CMK (cell line): ENCODE data around the gene PARK7.
A peak's percentile ranks its signal among the peaks of the same experiment; 100 is the strongest.
"Not testable (repeated sequence)": the region's sequence is repeated elsewhere in the genome, so short reads cannot be mapped to it uniquely, and the experiment has no call there.

Source experiments
- DNase-seq: peaks from one replicate; pipeline ENCODE4 v3.0.0-alpha.2; 2010; ENCODE audit warnings: low read depth

Gene PARK7

DNA sequence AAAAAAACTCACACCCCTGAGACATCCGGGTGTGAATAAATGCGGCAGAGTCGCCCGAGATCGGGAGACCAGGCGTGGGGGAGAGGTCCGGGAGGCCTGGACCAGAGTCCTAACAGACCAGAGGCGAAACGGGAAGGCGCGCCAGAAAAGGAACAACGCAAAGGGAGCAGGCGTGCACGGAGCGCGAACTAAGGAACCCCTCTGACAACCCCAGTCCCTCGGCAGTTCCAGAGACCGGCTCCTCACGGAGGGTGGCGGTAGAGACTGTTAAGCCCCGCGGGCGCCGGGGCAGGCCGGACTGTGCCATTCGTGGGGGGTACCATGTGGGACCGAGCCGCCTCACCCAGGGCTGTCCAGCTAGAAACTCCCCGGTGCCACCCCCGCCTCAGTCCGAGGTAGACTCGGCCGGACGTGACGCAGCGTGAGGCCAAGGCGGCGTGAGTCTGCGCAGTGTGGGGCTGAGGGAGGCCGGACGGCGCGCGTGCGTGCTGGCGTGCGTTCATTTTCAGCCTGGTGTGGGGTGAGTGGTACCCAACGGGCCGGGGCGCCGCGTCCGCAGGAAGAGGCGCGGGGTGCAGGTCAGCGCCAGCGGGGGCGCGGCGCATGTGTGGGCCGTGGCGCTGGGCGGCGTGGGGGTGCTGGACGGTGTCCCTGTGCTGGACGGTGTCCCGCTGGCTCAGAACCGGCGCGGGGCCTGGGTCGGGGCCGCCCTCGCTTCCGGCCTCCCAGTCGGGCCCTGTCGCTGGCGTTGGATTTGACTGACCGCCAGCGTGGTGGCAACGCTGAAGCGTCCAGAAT is at the start of gene PARK7:
Gene PARK7, plus strand, starts transcription at position 496 of the 798 bp plus-strand sequence. CDS start 1,075 bp downstream, outside the sequence.
- peak; percentile 100 for DNase-seq

DNA sequence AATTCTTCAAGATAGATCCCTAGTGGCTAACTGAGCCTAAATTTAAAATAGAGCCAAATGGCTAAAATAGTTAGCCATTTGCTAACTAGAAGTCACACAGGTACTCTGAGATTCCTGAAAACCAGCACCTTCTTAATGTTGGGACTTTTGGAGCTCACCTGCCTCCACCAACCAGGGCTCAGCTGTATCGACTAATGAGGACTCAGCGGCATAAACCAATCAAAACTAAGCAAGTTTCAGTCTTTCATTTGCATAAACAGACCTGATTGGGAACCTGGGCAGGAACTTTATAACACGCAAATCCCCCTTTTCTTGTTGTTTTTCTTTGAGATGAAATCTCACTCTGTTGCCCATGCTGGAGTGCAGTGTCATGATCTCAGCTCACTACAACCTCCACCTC is 49.4 kb upstream of the PARK7 start:
- no peak for DNase-seq

DNA sequence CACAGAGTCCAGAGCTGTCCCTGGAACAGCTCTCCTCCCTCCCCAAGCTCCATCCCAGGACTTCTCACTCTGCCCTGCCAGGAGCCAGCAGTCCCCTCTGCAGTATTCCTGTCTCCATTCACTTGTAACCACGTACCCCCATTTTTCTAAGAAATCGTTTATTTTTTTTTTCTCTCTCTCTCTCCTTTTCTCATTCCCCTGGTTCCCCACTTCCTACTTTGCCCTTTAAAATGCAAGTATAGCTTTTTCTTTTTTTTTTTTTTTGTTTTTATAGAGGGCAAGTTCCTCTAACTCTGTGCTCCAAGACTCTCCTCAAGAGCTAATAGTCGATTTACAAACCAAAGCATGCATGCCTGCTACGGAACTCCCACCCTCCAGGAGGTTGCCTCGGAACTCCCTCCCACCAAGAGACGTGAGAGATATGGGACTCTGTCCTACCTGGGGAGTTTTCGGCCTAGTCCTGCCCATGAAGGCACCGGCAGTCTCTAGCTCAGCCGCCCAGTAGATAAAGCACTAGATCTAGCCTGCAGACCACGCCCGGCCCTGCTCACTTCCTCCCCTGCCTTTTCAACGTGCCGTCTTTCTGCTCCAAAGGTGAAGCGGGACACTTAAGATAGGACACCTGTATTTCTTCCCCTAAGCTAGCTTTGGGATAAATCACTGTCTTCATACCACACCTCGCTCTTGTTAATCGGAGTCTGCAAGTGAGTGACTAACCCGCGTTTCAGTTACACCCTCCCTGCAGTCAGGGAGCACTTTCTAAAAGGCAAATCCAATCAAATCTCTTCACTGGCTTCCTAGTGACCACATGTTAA is 48.6 kb upstream of the PARK7 start:
- DNase-seq: peak; percentile 26

DNA sequence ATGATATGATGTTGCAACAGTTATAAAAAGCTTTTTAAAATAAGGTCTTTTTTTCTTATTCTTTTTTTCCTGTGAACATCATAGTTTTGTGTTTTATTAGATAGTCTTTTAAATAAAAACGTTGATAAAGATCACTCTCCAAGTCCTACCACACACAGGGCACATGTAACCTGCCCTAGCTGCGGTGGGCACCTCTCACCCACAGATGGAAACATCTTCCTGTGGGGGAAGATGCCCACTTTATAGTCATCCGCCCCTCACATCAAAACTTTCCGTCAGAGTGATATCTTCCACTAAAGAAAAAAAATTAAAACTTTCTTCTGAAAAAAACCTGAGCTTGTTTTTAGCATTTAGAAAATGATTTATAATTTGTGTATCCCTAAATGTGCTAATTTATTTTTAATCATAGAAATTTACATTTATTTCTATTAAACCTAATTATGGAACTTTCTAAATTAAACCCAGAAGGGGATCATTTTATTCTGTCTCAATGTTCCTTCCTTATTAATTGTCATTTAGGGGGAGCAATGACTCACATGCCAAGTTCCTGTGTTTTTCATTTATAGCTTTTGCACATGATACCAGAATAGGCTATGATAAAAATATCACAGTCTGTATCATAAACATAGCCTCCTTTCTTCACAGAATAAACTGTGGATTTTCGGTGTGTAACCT is 45.5 kb upstream of the PARK7 start:
- DNase-seq: no peak

DNA sequence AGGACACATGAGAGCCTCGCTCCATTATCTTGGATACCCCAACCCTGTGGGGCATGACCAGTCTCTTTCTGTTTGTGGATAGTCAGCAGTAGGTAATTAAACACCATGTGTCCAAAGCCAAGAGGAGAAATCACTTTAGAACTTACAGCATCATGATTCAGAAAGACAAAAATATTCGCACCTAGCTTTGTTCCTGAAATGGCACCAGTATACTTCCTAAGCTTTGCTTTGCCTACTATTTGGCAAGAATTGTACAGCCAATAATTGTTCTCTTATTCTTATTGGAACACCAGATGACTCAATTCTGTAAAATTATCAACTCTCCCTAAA is 45.0 kb upstream of the PARK7 start:
- DNase-seq: no peak

DNA sequence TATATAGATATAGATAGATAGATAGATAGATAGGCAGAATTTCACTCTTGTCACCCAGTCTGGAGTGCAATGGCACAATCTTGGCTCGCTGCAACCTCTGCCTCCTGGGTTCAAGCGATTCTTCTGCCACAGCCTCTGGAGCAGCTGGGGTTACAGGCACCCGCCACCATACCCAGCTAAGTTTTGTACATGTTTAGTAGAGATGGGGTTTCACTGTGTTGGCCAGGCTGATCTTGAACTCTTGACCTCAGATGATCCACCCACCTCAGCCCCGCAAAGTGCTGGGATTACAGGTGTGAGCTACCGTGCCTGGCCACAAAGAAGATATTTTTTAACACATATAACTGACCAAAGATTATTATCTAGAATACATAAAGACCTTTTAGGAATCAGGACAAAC is 43.5 kb upstream of the PARK7 start:
- not testable (repeated sequence) for DNase-seq

DNA sequence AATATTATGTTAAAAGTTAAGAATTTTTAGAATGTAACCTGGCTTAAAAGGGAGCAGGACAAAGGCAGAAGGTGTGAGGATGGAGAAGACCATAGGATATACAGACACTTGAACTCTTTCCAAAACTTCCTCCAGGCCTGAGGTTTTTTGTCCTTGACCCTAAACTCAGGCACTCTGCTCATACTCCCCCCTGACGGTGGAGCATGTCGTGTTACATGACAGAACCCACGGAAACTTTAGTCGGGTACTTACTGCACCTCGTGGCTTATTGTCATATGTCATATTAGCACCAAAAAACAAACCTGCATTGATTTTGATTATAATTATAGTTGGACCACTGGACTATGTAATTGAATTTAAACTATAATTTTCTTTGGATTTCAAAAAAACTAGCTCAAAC is 41.6 kb upstream of the PARK7 start:
- DNase-seq: no peak

DNA sequence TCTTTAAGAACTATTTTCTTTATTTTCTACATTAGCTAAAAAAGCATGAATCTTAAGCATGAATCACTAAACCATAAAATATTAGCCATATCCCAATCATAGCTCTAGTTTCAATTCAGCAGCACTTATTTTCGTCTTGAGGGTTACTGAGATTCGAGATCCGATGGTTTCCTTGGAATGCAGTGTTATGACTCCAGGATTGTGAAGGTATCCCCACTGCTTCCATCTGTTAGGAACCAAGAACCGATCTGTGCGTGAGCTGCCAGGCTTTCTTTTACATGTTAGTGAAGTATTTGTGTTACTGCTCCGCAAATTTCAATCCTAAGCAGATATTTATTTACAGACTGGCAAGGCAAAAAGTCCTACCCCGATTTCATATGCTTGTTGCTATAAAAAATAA is 39.7 kb upstream of the PARK7 start:
- DNase-seq: no peak

DNA sequence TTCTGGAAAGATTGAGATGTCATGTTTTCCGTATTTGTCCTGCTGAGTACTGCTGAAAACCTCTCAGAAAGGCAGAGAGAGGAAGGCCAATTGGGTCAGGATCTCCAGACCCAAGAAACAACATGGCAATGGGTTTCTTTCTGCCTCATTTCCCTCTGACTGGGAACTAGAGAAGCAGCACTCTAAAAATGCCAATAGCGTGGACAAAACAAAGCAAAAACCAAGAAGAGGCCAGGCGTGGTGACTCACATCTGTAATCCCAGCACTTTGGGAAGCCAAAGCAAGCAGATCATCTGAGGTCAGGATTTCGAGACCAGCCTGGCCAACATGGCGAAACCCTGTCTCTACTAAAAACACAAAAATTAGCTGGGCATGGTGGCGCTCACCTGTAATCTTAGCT is 39.2 kb upstream of the PARK7 start:
- no peak for DNase-seq

DNA sequence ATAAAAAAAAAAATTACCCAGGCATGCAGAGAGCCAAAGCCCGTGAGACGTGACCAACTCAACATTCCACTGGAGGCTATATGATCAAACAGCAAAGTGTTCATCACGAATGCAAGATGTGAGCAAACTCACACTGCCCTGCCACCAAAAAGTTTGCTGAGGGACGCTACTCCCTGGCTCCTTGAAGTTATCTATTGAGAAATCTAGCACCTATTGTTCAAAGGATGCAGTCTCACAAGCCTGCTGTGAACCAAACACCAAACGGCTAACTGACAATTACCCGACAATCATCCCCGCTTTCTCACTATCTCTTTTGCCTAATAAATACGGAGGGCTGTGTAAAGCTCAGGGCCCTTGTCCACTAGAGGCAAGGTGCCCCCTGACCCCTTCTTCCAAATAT is 34.5 kb upstream of the PARK7 start:
- DNase-seq: not testable (repeated sequence)

DNA sequence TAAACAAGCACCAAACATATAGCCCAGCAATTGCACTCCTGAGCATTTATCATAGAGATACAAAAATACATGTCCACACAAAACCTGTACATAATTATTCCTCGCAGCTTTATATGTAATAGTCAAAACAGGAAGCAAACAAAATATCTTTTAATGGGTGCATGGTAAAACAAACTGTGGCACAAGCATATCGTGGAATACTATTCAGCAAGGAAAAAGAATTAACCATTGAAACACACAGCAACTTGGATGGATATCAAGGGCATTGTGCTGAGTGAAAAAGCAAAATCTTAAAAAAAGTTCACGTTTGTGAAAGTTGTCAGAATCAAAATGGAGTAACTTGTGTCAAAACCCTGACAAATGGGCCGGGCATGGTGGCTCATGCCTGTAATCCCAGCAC is 33.3 kb upstream of the PARK7 start:
- no peak for DNase-seq

DNA sequence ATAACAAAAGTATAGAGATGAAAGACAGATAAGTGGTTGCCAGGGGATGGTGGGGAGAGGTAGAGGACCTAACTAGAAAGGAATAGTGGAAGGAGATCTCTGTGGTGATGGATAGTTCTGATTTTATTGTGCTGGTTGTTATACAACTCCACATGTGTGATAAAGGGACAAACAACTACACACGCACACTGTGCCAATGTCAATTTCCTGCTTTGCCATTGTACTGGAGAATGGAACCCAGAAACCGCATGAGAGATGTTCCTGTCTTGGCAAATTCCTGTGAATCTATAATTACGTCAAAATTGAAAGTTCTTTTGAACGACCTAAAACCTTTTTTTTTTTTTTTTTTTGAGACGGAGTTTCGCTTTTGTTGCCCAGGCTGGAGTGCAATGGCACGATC is 31.9 kb upstream of the PARK7 start:
- no peak for DNase-seq

DNA sequence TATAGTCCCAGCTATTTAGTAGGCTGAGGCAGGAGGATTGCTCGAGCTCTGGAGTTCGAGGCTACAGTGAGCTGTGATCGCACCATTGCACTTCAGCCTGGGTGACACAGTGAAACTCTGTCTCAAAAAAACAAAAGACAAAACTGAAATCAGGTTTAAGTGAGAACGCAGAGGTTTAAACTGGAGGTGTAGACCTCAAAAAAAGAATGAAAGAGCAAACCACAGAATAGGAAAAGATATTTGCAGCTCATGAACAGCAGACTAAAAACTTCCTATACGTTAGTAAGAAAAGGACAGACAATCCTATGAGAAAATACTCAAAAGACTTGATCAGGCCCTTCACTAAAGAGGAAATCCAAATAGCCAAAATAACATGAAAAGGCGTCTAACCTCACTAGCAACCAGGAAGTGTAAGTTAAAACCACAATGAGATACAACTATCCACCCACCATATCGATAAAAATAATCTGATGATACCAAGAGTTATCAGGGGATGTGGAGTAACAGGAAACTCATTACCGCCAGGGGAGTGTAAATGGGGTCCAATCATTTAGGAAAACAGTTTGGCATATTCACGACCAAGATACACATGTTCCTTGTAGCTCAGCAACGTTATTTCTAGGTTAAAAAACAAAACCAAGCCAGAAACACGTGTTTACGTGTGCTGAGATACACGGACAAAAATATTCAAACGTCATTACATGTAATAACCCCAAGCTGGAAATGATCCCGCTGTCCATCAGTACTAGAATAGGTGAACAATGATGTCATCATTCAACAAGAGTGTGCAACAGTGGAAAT is 30.7 kb upstream of the PARK7 start:
- no peak for DNase-seq

DNA sequence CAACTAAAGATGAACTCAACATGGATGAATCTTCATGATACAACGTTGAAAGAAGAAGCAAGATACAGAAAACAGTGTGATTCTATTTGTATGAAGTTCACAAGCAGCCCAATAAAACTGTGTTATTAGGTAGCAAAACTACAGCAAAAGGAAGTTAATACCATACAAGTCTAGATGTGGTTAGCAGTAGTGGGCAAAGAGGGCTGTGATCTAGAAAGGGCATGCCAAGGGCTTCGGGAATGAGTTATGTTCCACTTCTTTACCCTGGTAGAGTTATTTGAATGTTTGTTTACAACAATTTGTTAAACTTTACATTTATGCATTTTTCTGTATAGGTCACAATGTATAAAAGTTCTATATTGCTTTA is 30.1 kb upstream of the PARK7 start:
- no peak for DNase-seq

DNA sequence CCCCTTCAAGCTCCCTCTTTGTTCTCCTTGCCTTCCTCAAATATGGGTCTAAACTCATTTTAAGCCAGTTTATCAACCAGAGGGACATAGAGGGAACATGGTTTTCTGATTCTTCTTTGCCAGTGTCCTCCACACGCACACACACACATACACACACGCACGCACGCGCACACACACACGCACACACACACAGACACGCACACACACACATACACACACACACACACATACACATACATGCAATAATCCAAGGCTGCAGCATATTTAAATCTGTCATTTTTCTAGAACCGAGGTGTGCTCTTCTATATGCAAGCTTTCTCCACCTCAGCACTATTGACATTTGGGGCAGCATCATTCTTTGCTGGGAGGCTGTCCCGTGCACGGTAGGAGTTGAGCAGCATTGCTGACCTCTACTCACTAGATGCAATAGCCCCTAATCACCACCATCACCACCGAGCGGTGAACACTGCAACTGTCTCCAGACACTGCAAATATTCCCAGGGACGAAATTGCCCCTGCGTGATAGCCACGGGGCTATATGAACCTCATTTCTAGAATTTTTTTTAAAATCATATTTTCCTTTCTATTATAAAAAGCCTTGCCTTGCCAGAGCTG is 28.9 kb upstream of the PARK7 start:
- no peak for DNase-seq

DNA sequence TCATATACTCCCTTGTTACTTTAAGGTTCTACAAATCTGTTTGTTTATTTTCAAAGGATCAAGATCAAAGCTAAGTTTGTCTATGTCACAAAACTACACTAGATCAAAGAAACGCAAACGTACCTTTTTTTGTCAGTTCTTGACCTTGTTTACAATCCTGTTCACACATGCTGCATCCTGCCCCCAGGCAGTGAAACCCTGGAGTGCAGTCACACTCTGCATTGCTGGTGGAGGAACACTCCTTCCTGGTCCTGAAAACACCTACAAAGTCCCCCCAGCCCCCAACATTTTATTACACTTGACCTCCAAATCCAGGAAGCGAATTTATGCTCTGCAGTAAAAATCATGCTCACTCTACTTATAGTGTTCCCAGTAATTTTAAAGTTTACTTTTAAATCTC is 23.4 kb upstream of the PARK7 start:
- no peak for DNase-seq

DNA sequence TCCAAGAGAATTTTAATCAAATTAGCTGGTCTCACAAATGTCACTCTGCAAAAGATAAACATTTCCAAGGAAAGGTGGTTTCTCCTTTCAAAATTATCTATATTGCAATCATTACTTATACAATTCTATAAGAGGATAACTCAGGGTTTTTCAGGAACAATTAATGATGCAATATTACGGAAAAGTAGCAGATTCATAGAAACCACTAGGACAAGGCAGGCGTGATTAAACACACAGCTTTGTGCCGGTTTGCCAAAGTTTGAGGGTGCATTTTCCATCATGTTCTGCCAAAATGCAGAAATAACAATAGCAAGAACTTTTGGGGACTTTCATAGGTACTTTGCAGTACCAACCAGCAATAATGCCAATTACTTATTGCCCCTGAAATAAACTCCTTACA is 21.5 kb upstream of the PARK7 start:
- no peak for DNase-seq

DNA sequence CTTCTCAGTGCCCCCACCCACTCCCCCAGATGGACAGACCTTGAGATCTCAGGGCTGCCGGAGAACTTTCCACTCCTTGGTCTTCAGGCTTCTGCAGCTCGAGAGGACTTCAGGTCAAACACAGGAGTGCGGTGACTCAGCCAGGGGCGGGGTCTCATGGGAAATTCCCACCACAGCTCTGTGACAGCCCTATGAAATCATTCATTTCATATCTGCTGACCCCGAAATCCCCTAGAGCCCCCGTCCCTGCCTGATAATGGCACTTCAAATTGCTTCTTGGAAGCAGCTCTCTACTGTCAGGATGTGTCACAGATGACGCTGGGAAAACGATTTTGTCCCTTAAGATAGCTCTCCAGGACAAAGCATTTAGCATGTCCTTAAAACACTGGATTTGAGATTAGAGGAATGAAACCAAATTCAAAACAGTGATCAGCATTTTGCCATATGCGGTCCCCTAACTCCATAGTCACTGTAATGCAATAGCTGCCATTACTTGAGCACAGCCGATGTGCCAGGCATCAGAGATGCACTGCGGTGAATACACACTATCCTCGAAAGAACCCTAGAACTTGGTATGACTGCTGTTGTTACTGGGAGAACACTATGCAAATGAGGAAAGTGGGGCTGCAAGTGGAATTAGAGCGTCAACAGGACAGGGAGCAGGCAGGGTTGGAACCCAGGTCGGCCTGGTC is 20.6 kb upstream of the PARK7 start, which contains the start of gene TNFRSF9:
Gene TNFRSF9, minus strand, starts transcription at position 95 of the 692 bp plus-strand sequence. CDS start 845 bp downstream, outside the sequence.
- no peak for DNase-seq

DNA sequence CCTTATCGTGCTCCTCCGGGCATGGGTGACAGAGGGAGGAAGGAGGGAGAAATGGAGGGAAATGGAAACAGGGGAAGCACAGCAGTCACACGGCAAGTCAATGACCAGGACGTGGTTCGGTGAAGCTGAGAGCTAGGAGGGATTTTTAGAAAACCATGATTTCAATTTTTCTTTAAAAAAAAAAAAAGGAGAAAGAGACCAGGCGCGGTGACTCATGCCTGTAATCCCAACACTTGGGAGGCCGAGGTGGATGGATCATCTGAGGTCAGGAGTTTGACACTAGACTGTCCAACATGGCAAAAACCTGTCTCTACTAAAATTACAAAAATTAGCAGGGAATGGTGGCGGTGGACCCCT is 20.1 kb upstream of the PARK7 start:
- DNase-seq: no peak

DNA sequence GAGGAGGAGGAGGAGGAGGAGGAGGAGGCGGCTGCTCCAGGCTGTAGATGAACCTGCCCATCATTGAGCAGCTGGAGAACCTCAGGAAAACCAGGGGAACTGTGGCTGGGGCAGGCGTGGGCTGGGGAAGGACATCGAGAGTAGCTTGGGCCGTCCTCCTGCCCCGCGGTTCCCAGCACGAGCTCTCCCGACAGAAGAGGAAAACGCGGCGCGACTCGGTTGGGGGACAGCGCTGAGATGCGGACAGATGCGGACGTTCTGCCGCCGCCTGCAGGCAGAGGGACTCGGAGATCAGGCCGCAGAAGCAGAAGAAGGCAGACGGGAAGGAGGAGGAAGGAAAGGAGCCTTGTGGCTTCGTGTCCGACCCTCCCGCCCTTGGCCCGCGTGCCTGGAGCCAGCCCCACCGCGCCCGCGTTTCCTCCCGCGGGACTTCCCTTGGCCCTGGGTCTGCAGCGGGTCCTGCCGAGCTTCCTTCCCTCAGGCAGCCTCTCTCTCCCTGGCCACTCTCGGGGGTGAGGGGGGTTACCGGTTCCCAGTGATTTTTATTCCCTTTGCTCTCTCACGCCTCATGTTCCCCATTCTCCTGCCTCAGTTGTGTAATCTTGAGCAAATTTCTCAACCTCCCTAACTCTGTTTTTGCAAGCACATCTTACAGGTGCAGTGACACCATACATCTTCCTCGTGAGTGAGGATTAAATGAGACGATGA is 19.1 kb upstream of the PARK7 start:
- DNase-seq: peak; percentile 72
